Naive B cell (primary cell): ENCODE measurements around the gene ST3GAL3. TPM values are rescaled to one million over a fixed set of nuclear protein-coding genes. Genes with fewer than 3 reads are reported as not detected.
"Not testable (repeated sequence)": the region's sequence is repeated elsewhere in the genome, so short reads cannot be mapped to it uniquely, and the experiment has no call there.

ENCODE experiments used
- ATAC-seq, 2 donors: fragments of 150-1000 bp; cut with Tn5 transposase; 2 replicates each; pipeline ENCODE4 v1.10.0; 2021; ENCODE audit warnings: low read depth in 2 of 2, mild to moderate bottlenecking in 2 of 2, moderate library complexity in 2 of 2
- DNase-seq: peaks from one replicate; pipeline ENCODE4 v3.0.0; 2022
- H3K27ac Mint-ChIP-seq, 6 donors: one replicate each; pipeline ENCODE4 v1.8.0; 2020 to 2022; ENCODE audit warnings: mild to moderate bottlenecking in 6 of 6, mixed read lengths in 6 of 6, moderate library complexity in 5 of 6, inconsistent platforms in 2 of 6
- H3K27me3 Mint-ChIP-seq, 3 donors: one replicate each; pipeline ENCODE4 v1.8.0; 2021 to 2022; ENCODE audit warnings: mixed read lengths in 3 of 3, mild to moderate bottlenecking in 1 of 3
- H3K36me3 Mint-ChIP-seq, 2 donors: one replicate each; pipeline ENCODE4 v1.8.0; 2020 to 2022; ENCODE audit warnings: mixed read lengths in 2 of 2, inconsistent platforms in 1 of 2, mild to moderate bottlenecking in 1 of 2
- H3K4me1 Mint-ChIP-seq, 3 donors: one replicate each; pipeline ENCODE4 v1.8.0; 2020 to 2022; ENCODE audit warnings: mixed read lengths in 3 of 3, inconsistent platforms in 1 of 3, mild to moderate bottlenecking in 1 of 3, moderate library complexity in 1 of 3
- H3K4me3 Mint-ChIP-seq, 8 donors: one replicate each; pipeline ENCODE4 v1.8.0; 2020 to 2022; ENCODE audit warnings: mild to moderate bottlenecking in 8 of 8, mixed read lengths in 8 of 8, moderate library complexity in 8 of 8, inconsistent platforms in 2 of 8
- H3K9me3 Mint-ChIP-seq, 7 donors: one replicate each; pipeline ENCODE4 v1.8.0; 2020 to 2022; ENCODE audit warnings: mixed read lengths in 7 of 7, mild to moderate bottlenecking in 5 of 7, inconsistent platforms in 2 of 7, moderate library complexity in 1 of 7
- polyA plus RNA-seq, 6 donors: library from polyadenylated mRNA; unstranded; fragments of 300-500 nt; fragmentation: Illumina TruSeq; gene quantifications; one replicate each; pipeline ENCODE4 v1.2.3, GENCODE V29; 2021; ENCODE audit warnings: low read depth in 6 of 6

ST3GAL3 gene
- polyA plus RNA-seq, 6 donors from 2014 or later: 7.9 to 16.1 (median 9.8) TPM

DNA sequence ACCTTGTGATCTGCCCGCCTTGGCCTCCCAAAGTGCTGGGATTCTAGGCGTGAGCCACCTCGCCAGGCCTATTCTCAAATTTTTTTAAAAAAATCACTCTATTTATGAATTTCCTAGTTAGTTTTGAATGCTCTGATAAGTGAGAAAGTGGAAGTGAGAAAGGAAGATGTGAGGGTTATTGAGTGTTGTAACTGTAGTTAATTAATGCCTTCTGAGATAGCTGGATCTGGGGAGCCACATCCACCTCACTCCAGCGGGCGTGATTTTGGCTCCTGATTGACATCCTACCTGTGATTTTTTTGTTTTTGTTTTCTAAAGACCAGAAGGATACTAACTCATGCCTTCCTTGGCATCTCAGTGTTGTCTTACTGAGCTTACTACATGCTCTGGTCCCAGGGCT is 65.6 kb downstream of the ST3GAL3 start:
- Mint-ChIP-seq H3K4me1 (peaks cover 0 to 6% (median 3%) of the 10 kb centered on the region in 3 donors), H3K36me3 (peaks cover 17 to 27% of the 10 kb centered on the region in 2 donors), H3K4me3 (no peak overlapping the region), H3K27me3 (no peaks in the 10 kb centered on the region), H3K9me3 (peaks cover 0 to 9% (median 2%) of the 10 kb centered on the region in 7 donors), H3K27ac (peak overlapping the region in 2 of 6 donors; percentile 20 to 92)
- ATAC-seq (no peak), DNase-seq (no peak)

DNA sequence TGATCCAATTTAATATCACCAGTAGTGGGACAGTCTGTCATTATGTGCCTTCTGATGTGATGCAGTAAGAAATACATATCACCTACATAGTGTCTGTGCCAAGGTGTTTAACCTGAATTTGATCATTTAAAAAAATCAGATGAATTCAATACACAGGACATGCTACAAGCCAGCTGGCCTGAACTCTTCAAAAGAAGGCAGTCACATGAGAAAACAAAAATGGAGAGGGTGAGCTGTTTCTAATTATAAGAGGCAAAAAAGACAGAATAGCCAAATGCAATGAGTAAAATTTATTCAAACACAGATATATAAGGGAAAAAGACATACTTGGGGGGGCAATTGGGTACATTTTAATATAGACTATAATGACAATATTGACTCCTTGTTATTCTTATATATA is 66.5 kb downstream of the ST3GAL3 start:
- ATAC-seq (no peak), DNase-seq (no peak)
- peaks cover 0 to 12% (median 4%) of the 10 kb centered on the region in 7 donors for H3K9me3 Mint-ChIP-seq
- H3K4me1 Mint-ChIP-seq: peaks cover 0 to 6% (median 3%) of the 10 kb centered on the region in 3 donors
- H3K27ac Mint-ChIP-seq: no peak overlapping the region
- H3K36me3 Mint-ChIP-seq: peaks cover 17 to 28% of the 10 kb centered on the region in 2 donors
- no peaks in the 10 kb centered on the region for H3K27me3 Mint-ChIP-seq
- no peak overlapping the region for H3K4me3 Mint-ChIP-seq

DNA sequence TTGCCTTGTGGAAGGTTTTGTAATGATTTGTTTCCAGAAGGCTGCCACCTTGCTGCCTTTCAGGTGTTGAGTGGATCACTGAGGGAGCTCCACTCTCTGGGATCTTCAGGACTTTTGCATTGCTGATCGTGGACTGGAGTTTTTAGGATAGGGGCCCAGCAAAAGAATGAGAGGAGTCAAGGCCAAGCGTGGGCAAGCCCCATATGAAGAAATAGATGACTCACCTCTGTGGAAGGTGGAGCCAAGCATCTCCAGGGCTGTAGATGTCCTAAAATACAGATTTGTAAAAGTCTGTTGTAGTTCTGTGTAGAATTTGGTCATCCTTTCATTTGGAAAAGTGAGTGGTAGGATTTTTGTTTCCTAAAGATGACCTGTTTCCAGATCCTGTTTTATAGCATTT is 67.0 kb downstream of the ST3GAL3 start:
- DNase-seq: no peak
- no peaks in the 10 kb centered on the region for H3K27me3 Mint-ChIP-seq
- ATAC-seq: no peak
- peak overlapping the region in 1 of 6 donors; percentile 24 for H3K27ac Mint-ChIP-seq
- peaks cover under 1 to 18% (median 5%) of the 10 kb centered on the region in 7 donors for H3K9me3 Mint-ChIP-seq
- H3K4me3 Mint-ChIP-seq: no peak overlapping the region
- peaks cover 0 to 6% (median 3%) of the 10 kb centered on the region in 3 donors for H3K4me1 Mint-ChIP-seq
- peaks cover 20 to 30% of the 10 kb centered on the region in 2 donors for H3K36me3 Mint-ChIP-seq

DNA sequence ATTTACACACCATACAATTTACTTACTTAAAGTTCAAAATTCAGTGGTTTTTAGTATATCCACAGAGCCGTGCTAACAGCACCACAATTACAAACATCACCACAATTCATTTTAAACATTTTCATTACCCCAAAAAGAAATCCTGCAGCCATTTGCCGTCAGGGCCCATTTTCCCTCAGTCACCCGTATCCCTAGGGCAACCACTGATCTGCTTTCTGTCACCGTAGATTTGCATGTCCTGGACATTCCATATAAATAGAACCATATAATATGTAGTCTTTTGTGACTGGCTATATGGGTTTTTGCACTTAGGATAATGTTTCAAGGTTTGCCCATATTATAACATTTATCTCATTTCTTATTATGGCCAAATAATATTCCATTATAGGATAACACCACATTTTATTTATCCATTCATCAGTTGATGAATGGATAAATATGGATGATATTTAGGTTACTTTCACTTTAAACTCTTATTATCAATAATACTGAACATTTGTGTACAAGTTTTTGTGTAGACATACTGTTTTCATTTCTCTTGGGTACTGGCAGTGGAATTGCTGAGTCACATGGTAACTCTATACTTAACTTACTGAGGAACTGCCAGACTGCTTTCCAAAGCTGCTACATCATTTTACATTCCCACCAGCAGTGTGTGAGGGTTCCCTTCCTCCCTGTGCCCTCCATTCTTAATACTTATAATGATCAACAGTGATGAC is 68.9 kb downstream of the ST3GAL3 start:
- ATAC-seq: no peak
- Mint-ChIP-seq H3K9me3 (peaks cover 10 to 35% (median 14%) of the 10 kb centered on the region in 7 donors), H3K36me3 (peaks cover 38 to 46% of the 10 kb centered on the region in 2 donors), H3K27me3 (no peaks in the 10 kb centered on the region), H3K27ac (no peak overlapping the region), H3K4me1 (peaks cover 3 to 6% (median 4%) of the 10 kb centered on the region in 3 donors), H3K4me3 (no peak overlapping the region)
- no peak for DNase-seq

DNA sequence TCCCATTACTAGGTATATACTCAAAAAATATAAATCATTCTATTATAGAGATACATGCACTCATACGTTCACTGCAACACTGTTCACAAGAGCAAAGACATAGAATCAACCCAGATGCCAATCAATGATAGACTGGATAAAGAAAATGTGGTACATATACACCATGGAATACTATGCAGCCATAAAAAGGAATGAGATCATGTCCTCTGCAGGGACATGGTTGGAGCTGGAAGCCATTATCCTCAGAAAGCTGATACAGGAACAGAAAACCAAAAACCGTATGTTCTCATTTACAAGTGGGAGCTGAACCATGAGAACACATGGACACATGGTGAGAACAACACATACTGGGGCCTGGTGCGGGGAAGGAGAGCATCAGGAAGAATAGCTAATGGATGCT is 70.6 kb downstream of the ST3GAL3 start:
- not testable (repeated sequence) for H3K4me1 Mint-ChIP-seq, H3K27me3 Mint-ChIP-seq, ATAC-seq, H3K27ac Mint-ChIP-seq, H3K4me3 Mint-ChIP-seq, DNase-seq
- peaks cover 10 to 35% (median 14%) of the 10 kb centered on the region in 7 donors for H3K9me3 Mint-ChIP-seq
- peaks cover 36 to 42% of the 10 kb centered on the region in 2 donors for H3K36me3 Mint-ChIP-seq

DNA sequence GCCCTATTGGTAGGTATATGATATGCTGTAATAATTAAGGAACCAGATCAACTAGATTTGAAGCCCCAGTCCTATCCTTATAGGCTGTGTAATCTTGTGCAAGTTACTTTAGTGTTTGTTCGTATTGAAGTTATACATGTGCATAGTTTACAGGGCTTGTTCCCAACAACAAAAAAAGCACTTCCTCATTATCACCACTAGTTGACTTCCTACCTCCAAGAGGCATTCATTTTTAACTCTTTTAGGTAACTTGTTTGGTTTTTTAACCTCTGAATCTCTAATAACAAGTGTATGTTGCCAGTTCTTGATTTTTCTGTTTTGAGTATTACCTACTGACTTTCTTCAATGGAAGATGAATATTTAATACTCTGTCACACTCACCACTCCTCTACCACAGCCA is 71.9 kb downstream of the ST3GAL3 start:
- Mint-ChIP-seq H3K4me1 (peaks cover 0 to 5% (median 4%) of the 10 kb centered on the region in 3 donors), H3K9me3 (peaks cover 10 to 35% (median 14%) of the 10 kb centered on the region in 7 donors), H3K4me3 (no peak overlapping the region), H3K27me3 (no peaks in the 10 kb centered on the region), H3K36me3 (peaks cover 36 to 42% of the 10 kb centered on the region in 2 donors), H3K27ac (no peak overlapping the region)
- DNase-seq (no peak), ATAC-seq (no peak)

DNA sequence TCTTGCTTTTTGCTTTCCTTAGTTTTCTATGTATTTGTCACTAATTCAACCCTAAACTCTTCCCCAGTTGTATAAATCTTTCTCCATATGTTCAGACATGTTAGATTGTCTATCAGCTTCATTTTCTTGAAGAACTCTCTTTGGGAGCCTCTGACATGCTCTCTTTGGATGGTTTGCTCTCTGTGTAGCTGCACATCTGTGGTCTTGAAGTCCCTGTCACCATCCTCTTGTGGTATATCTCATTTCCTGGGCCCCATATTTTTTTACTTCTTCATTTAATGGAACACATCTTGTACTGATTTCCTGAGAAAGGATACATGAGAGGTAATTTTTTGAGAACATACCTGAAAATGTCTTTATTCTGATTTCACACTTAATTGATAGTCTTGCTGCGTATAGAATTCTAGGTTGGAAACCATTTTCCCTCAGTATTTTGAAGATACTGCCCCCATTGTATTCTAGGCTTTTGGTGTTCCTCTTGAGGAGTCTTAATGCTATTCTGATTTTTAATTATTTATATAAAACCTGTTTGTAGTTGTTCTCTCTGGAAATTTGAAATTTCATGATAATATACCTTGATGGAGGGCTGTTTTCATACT is 72.6 kb downstream of the ST3GAL3 start:
- peaks cover 10 to 35% (median 14%) of the 10 kb centered on the region in 7 donors for H3K9me3 Mint-ChIP-seq
- no peaks in the 10 kb centered on the region for H3K27me3 Mint-ChIP-seq
- H3K4me3 Mint-ChIP-seq: no peak overlapping the region
- peaks cover 0 to 5% (median 4%) of the 10 kb centered on the region in 3 donors for H3K4me1 Mint-ChIP-seq
- ATAC-seq (no peak), DNase-seq (no peak)
- no peak overlapping the region for H3K27ac Mint-ChIP-seq
- peaks cover 36% of the 10 kb centered on the region in 2 donors for H3K36me3 Mint-ChIP-seq

DNA sequence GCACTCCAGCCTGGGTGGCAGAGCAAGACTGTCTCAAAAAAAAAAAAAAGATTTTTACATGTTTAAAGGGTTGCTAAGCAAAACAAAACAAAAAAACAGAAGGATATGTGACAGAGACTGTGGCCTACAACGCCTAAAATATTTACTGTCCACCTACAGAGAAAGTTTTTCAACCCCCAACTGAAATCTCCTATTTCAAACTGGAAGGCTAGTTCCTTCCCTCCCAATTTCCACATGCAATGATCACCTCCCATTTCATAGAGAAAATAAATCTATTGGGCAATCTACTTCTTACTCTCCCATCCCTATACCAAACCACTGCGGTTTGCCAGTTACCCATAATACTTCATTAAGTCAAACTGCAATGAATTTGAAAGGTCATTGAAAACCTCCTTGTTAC is 74.2 kb downstream of the ST3GAL3 start:
- Mint-ChIP-seq H3K4me3 (no peak overlapping the region), H3K27me3 (no peaks in the 10 kb centered on the region), H3K4me1 (peaks cover 0 to 5% (median 4%) of the 10 kb centered on the region in 3 donors), H3K27ac (no peak overlapping the region), H3K36me3 (peaks cover 33 to 36% of the 10 kb centered on the region in 2 donors), H3K9me3 (peaks cover 10 to 35% (median 14%) of the 10 kb centered on the region in 7 donors)
- no peak for ATAC-seq
- no peak for DNase-seq

DNA sequence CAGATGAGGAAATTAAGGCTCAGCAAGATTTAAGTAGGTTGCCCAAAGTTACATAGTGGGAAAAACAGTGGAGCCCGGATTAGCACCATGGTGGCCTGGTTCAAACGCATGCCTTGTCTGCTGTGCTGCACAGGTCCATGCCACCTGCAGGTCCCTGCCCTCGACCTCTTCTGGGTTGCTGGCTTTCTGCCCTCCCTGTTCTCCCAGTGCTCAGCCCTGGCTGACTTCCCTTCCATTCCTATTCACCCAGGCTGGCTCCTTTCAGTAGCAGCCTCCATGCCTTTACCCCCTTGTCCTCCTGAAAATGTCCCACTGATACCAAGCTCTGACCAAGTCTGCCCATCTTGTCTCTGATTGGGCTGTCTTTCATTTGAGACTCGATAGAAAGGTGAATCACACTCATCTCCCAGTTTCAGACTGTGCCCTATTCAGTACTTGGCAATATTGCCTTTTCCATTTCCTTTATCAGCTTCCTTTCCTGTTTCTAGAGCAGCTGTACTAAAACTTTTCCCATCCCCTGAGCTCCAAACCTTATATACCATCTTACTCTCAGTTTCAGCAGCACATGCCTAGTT is 75.8 kb downstream of the ST3GAL3 start:
- Mint-ChIP-seq H3K27me3 (no peaks in the 10 kb centered on the region), H3K4me1 (peaks cover 0 to 5% (median 4%) of the 10 kb centered on the region in 3 donors), H3K36me3 (peaks cover 18 to 27% of the 10 kb centered on the region in 2 donors), H3K27ac (no peak overlapping the region), H3K9me3 (peaks cover 6 to 24% (median 14%) of the 10 kb centered on the region in 7 donors), H3K4me3 (peak overlapping the region in 1 of 8 donors; percentile 37)
- DNase-seq (no peak), ATAC-seq (no peak)

DNA sequence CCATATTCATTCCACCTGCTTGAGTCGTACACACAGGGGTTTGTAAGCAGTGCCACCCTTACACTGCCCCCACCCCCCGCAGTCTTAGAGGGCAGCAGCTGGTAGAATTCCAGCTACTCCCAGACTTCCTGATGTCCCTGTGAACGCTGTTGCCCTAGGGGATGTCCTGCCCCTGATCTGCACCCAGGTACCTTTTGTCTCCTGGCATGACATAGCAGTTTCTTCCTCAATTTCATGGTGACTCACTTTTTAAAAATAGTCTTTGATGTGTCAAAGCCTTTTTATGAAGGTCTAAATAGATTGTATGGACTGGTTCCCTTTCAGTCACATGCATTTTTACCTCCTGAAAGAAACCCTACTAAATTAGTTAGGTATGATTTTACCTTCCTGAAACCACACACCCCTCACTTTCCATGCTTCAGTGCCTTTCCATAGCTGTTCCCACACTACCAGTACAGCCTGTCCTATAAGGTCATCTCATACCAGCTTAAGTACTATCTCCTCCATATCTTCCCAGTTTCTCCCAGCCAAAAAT is 76.4 kb downstream of the ST3GAL3 start:
- ATAC-seq (no peak), DNase-seq (no peak)
- H3K4me1 Mint-ChIP-seq: peaks cover 0 to 5% (median 4%) of the 10 kb centered on the region in 3 donors

DNA sequence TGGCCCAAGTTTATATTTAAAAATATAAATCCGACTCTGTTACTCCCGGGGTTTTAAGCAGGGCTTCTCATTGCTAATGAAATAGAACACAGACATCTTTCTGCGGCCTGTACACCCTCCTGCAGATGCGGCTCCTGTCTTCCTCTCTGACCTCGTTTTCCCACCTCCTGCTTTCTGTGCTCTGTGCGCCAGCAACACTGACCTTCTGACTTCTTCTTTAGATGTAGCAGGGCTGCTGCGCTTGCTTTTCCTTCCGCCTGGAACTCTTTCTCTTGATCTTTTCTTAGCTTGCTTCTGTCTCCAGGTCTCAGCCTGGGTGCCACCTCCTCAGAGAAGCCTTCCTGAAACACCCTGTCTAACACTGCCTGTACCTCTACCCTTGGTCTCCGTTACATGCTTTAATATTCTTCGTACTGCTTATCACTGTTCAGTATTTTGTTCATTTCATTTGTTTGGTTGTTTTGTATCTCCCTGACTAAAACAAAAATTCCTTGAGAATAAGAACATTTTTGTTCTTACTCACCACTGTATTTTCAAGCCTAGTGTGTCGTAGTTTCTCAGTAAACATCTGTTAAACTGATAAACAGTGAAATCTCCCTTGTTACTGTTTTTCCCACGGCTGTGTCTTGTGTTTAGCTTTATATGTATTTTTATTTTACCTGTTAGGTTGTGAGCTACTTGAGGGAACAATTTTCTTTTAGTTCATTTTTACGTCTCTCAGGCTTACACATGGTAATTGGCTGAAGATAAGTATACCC is 79.0 kb downstream of the ST3GAL3 start:
- H3K9me3 Mint-ChIP-seq: peaks cover 0 to 4% (median 0%) of the 10 kb centered on the region in 7 donors
- H3K4me3 Mint-ChIP-seq: no peak overlapping the region
- H3K4me1 Mint-ChIP-seq: peaks cover 0 to 5% (median under 1%) of the 10 kb centered on the region in 3 donors
- ATAC-seq (no peak), DNase-seq (no peak)
- peaks cover 0 to 6% of the 10 kb centered on the region in 2 donors for H3K36me3 Mint-ChIP-seq
- no peaks in the 10 kb centered on the region for H3K27me3 Mint-ChIP-seq
- H3K27ac Mint-ChIP-seq: no peak overlapping the region

More for the DNA sequence above, 76.4 kb downstream of the ST3GAL3 start:
- Mint-ChIP-seq H3K27ac (peak overlapping the region in 2 of 6 donors; percentile 5), H3K27me3 (no peaks in the 10 kb centered on the region), H3K9me3 (peaks cover 5 to 23% (median 14%) of the 10 kb centered on the region in 7 donors), H3K4me3 (no peak overlapping the region), H3K36me3 (peaks cover 18 to 27% of the 10 kb centered on the region in 2 donors)

DNA sequence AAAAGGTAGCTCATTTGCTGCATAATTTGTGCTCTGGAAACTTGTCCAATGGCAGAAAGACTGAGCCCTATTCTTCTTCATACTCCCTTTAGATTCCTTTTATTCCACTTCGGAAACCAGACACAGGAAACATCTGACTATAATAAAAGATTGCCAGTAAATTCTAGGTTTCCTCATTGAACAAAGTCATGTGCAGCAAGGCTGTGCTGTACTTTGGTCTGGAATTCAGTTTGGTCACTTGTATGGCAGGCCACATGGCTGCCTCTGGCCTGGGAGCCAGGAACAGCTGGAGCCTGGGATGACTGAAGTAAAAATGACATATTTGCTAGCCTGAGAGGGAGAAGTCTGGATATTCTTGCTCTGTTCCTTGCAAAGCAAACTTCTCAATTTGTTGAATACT is 79.6 kb downstream of the ST3GAL3 start:
- peaks cover 0 to under 1% (median 0%) of the 10 kb centered on the region in 7 donors for H3K9me3 Mint-ChIP-seq

More for the DNA sequence above, 79.6 kb downstream of the ST3GAL3 start:
- Mint-ChIP-seq H3K36me3 (peaks cover 0 to 3% of the 10 kb centered on the region in 2 donors), H3K27me3 (no peaks in the 10 kb centered on the region), H3K27ac (no peak overlapping the region), H3K4me3 (no peak overlapping the region), H3K4me1 (peaks cover 0 to 5% (median 4%) of the 10 kb centered on the region in 3 donors)
- ATAC-seq (no peak), DNase-seq (no peak)
